DOHH2 (cell line): Measurements from ENCODE around the gene CLPSL2.
A peak's percentile ranks its signal among the peaks of the same experiment; 100 is the strongest.

Source experiments
- H3F3A ChIP-seq: fragments of 200-600 bp; sonication (generic), shearing (Covaris generic); 2 replicates; pipeline ENCODE4 v1.6.0; 2016; ENCODE audit warnings: antibody characterized with exemption, mild to moderate bottlenecking; ENCODE audit not compliant: control insufficient read depth, insufficient read depth
- H3K27ac ChIP-seq: fragments of 200-600 bp; sonication (generic); 2 replicates; pipeline ENCODE4 v1.5.1; 2014; ENCODE audit warnings: low read depth, mild to moderate bottlenecking, low read length, moderate library complexity
- H3K27me3 ChIP-seq: fragments of 200-600 bp; sonication (generic); 2 replicates; pipeline ENCODE4 v1.6.1; 2014; ENCODE audit warnings: mild to moderate bottlenecking, low read length, mixed read lengths; ENCODE audit not compliant: control insufficient read depth
- H3K36me3 ChIP-seq: fragments of 200-600 bp; sonication (generic); 2 replicates; pipeline ENCODE4 v1.6.1; 2014; ENCODE audit warnings: mild to moderate bottlenecking, low read length, moderate library complexity, mixed read lengths; ENCODE audit not compliant: control insufficient read depth
- H3K4me1 ChIP-seq: fragments of 200-600 bp; sonication (generic); 2 replicates; pipeline ENCODE4 v1.6.1; 2014; ENCODE audit warnings: mild to moderate bottlenecking, low read length, mixed read lengths; ENCODE audit not compliant: control insufficient read depth
- H3K4me2 ChIP-seq: fragments of 200-600 bp; sonication (generic); 2 replicates; pipeline ENCODE4 v1.6.0; 2014; ENCODE audit warnings: mild to moderate bottlenecking, low read length, moderate library complexity
- H3K4me3 ChIP-seq: fragments of 200-600 bp; sonication (generic); 2 replicates; pipeline ENCODE4 v1.5.1; 2014; ENCODE audit warnings: mild to moderate bottlenecking, low read length, mixed read lengths
- H3K79me2 ChIP-seq: fragments of 200-600 bp; sonication (generic); 2 replicates; pipeline ENCODE4 v1.6.1; 2014; ENCODE audit warnings: mild to moderate bottlenecking, low read length, mixed read lengths; ENCODE audit not compliant: control insufficient read depth
- H3K9me2 ChIP-seq: fragments of 200-600 bp; sonication (generic); replicated peaks from 2 replicates; pipeline ENCODE4 v1.6.1; 2014; ENCODE audit warnings: mild to moderate bottlenecking, low read length, mixed read lengths; ENCODE audit not compliant: control insufficient read depth
- H3K9me3 ChIP-seq: fragments of 200-600 bp; sonication (generic); 2 replicates; pipeline ENCODE4 v1.6.1; 2014; ENCODE audit warnings: antibody characterized with exemption, low read length, mixed read lengths; ENCODE audit not compliant: control insufficient read depth, insufficient read depth
- H4K20me1 ChIP-seq: fragments of 200-600 bp; sonication (generic); 2 replicates; pipeline ENCODE4 v1.6.0; 2014; ENCODE audit warnings: low read depth, mild to moderate bottlenecking, antibody characterized with exemption, low read length, moderate library complexity; ENCODE audit not compliant: control insufficient read depth, insufficient read depth
- CTCF ChIP-seq: fragments of 200-600 bp; sonication (generic); IDR thresholded peaks from one replicate; pipeline ENCODE4 v1.5.1; 2014; ENCODE audit warnings: antibody characterized with exemption, mild to moderate bottlenecking, low read depth, low read length; ENCODE audit not compliant: poor library complexity, severe bottlenecking
- EZH2phosphoT487 ChIP-seq: fragments of 200-600 bp; sonication (generic); IDR thresholded peaks from 2 replicates; pipeline ENCODE4 v1.6.1; 2017; ENCODE audit warnings: borderline replicate concordance, mild to moderate bottlenecking, antibody characterized with exemption, low read length, moderate library complexity, mixed read lengths

Gene CLPSL2

DNA sequence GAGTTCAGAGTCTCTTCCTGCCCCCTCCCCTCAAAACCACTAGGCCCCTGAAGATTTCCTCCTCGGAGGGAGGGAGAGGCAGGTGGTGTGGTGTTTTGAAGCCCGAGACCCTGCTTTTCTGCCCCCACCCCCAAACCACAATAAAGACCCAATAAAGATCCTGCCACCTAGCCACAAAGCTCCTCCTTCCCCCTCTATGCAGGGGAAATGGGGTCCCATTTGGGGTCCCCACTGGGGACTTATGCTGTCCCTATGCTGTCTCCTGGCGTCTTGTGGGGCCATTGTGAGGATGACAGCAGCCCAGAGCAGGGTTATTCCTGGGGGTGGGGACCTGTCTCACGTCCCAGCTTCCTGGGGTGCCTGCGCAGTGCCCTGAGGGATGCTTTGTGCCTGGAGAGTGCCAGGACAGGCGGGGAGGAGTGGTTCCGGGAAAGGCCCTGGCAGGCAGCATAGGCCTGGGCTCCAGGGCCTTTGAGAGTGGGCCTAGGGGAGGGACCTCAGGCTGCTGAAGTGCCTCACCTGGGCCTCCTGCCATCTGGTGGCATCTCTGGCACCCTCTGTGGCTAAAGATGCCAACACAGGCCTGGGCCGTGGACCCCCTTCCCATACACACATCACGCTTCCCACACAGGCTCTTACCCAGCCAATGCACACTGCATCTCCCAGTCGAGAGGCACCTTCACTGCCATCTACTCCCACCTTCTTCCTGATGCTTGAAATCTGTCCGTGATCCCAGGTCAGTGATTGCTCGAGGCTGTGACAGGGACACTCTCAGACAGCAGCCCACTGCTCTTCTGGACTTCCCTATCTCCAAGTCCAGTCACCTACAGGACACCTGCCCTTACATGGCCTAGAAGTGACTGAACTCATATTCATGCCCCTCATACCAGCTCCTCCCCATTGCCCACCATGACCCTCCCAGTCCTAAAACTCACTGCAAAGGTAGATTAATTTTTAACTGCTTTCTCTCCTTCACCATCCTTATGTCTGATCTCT is 47.4 kb upstream of the CLPSL2 start:
- H3K79me2 ChIP-seq = no peaks in the 10 kb centered on the region
- TF ChIP-seq CTCF = peak; percentile 45
- TF ChIP-seq EZH2phosphoT487 = no peak

DNA sequence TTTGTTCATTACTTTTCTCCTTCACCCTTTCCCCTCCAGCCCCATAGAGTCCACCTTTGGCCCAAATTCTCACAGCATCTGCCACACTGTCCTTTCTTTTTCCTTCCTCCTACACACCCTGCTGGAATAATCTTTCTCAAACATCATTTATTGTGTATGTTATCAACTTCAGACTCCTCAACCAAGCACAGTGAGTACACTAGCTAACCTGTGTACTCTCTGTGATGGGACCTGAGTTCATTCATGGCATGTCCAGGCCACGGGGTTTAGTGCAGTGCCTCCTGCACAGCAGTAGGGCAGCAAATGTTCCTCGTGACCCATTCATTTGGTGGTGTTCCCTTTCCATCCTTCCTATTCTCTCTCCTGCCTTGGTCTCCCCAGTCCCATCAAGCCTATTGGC is 46.7 kb upstream of the CLPSL2 start:
- Histone ChIP-seq H3K4me2 (peak overlapping the region; percentile 73), H3K4me1 (peaks cover 66% of the 10 kb centered on the region), H3K36me3 (no peaks in the 10 kb centered on the region), H3F3A (peaks cover 28% of the 10 kb centered on the region), H3K4me3 (peak overlapping the region; percentile 32), H3K27ac (peak overlapping the region; percentile 87), H4K20me1 (no peaks in the 10 kb centered on the region), H3K9me2 (no peaks in the 10 kb centered on the region), H3K79me2 (no peaks in the 10 kb centered on the region), H3K27me3 (no peaks in the 10 kb centered on the region), H3K9me3 (no peaks in the 10 kb centered on the region)
- TF ChIP-seq EZH2phosphoT487 = no peak
- no peak for TF ChIP-seq CTCF

More for the DNA sequence above, 47.4 kb upstream of the CLPSL2 start:
- H3K4me1 ChIP-seq = peaks cover 73% of the 10 kb centered on the region
- peak overlapping the region; percentile 73 for H3K4me2 ChIP-seq
- H3K36me3 ChIP-seq = no peaks in the 10 kb centered on the region
- peak overlapping the region; percentile 87 for H3K27ac ChIP-seq
- H4K20me1 ChIP-seq = no peaks in the 10 kb centered on the region
- H3K4me3 ChIP-seq = peak overlapping the region; percentile 89
- H3F3A ChIP-seq = peaks cover 28% of the 10 kb centered on the region
- H3K9me3 ChIP-seq = no peaks in the 10 kb centered on the region
- H3K27me3 ChIP-seq = no peaks in the 10 kb centered on the region
- H3K9me2 ChIP-seq = no peaks in the 10 kb centered on the region

DNA sequence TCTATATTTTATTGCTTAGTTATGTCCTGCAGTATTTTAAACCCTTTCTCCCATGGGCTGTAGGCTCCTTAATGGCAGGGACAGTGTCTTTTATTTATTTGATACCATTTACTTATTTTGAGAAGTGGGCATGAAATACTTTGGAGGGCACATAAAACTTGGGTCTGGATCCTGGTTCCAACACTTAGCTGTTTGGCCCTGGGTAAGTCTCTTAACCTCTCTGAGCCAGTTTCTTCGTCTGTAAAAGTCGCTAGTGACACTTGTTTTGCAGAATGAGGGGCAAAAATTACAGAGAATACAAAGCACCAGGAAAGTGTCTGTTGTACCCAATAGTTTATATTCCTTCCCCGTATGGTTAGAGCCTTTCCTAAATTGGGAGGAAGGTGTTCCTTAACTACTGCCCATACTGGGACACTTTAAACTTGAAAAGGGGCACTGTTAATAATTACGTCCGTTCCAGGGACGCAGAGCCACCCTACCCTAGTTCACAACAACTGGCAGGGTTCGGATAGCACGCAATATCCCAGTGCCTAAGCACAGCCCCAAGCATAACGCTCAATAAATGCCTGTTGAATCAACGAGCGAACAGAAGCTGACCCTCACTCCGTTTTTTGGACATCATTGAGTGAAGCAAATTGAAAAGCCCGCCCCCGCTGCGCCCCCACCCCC is 45.5 kb upstream of the CLPSL2 start:
- no peaks in the 10 kb centered on the region for H3K36me3 ChIP-seq
- peak overlapping the region; percentile 73 for H3K4me2 ChIP-seq
- H4K20me1 ChIP-seq = no peaks in the 10 kb centered on the region
- H3K4me3 ChIP-seq = peak overlapping the region; percentile 75
- H3K27ac ChIP-seq = peak overlapping the region; percentile 87
- no peaks in the 10 kb centered on the region for H3K9me3 ChIP-seq
- peaks cover 28% of the 10 kb centered on the region for H3F3A ChIP-seq
- H3K27me3 ChIP-seq = no peaks in the 10 kb centered on the region
- peaks cover 67% of the 10 kb centered on the region for H3K4me1 ChIP-seq
- H3K9me2 ChIP-seq = no peaks in the 10 kb centered on the region
- no peak for TF ChIP-seq CTCF
- no peak for TF ChIP-seq EZH2phosphoT487
- no peaks in the 10 kb centered on the region for H3K79me2 ChIP-seq
